ENCODE results near the gene LNX1.

DNA sequence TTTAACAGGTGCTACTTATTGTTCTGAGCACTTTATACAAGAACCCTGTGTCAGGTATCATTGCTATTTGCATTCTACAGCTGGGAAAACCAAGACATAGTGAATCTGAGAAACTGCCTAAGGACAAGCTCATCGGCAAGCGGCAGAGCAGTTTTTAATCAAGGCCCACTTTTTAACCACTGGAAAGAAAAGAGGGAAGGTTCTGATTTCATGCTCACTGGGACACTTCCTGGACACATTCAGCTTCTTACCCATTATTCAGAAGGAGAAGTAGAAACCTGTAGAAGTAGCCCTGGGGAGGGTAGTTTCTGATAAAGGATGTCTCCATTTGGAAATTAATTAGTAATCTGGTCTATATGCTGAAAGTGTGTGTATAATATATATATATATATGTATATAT is 2.5 kb upstream of the LNX1 start:
- no peak for TF ChIP-seq POLR2A (IDR thresholded peaks at IDR 0.05; ENCODE audit: low read depth, low read length)
- no peak for TF ChIP-seq CTCF (IDR thresholded peaks at IDR 0.05; ENCODE audit: extremely low read depth in 1 of 2, insufficient read depth in 1 of 2, low read depth in 1 of 2, low read length in 2 of 2)
- TF ChIP-seq EZH2 (IDR thresholded peaks at IDR 0.05; ENCODE audit: borderline replicate concordance, low read depth, low read length, severe bottlenecking): no peak
- TF ChIP-seq JUN (IDR thresholded peaks at IDR 0.05; ENCODE audit: borderline replicate concordance, insufficient read depth, insufficient read length, low read depth): no peak
- no peak for TF ChIP-seq MAX (IDR thresholded peaks at IDR 0.05; ENCODE audit: insufficient read depth, insufficient read length)
- TF ChIP-seq MYC (IDR thresholded peaks at IDR 0.05; ENCODE audit: low read depth, low read length): no peak

All from endothelial cell of umbilical vein (primary cell).